Activated T-cell treated with anti-CD3 and anti-CD28 coated beads, Interleukin-2, amount 50 U/mL, for 72 hours (primary cell): ENCODE results near the gene GPR33. TPM values are rescaled to one million over a fixed set of nuclear protein-coding genes. Genes with fewer than 3 reads are reported as not detected.
"Not testable (repeated sequence)": the region's sequence is repeated elsewhere in the genome, so short reads cannot be mapped to it uniquely, and the experiment has no call there.

Experiments used
- ATAC-seq, 2 donors: fragments of 150-1000 bp; cut with Tn5 transposase; replicated peaks in 1 of 2; 2 replicates each; pipeline ENCODE4 v1.10.0; 2021; ENCODE audit warnings: moderate library complexity in 2 of 2, mild to moderate bottlenecking in 1 of 2
- DNase-seq, 2 donors: peaks; one replicate each; pipeline ENCODE4 v3.0.0; 2021 to 2022; ENCODE audit warnings: mixed read lengths in 1 of 2
- H3K27ac Mint-ChIP-seq: one replicate; pipeline ENCODE4 v1.8.0; 2022; ENCODE audit warnings: mild to moderate bottlenecking, moderate library complexity, mixed read lengths
- H3K27me3 Mint-ChIP-seq: one replicate; pipeline ENCODE4 v1.8.0; 2022; ENCODE audit warnings: low read depth, mixed read lengths
- H3K36me3 Mint-ChIP-seq, 2 donors: one replicate each; pipeline ENCODE4 v1.8.0; 2022; ENCODE audit warnings: mixed read lengths in 2 of 2, mild to moderate bottlenecking in 1 of 2; ENCODE audit not compliant: insufficient read depth in 2 of 2
- H3K4me1 Mint-ChIP-seq: one replicate; pipeline ENCODE4 v1.8.0; 2022; ENCODE audit warnings: low read depth, mixed read lengths
- H3K4me3 Mint-ChIP-seq, 2 donors: one replicate each; pipeline ENCODE4 v1.8.0; 2022; ENCODE audit warnings: mild to moderate bottlenecking in 2 of 2, mixed read lengths in 2 of 2, moderate library complexity in 2 of 2
- H3K9me3 Mint-ChIP-seq, 2 donors: one replicate each; pipeline ENCODE4 v1.8.0; 2022; ENCODE audit warnings: mixed read lengths in 2 of 2
- total RNA-seq, 2 donors: library from RNA; stranded (reverse); gene quantifications; one replicate each; pipeline ENCODE4 v1.2.3, GENCODE V29; 2022

The GPR33 gene
- total RNA-seq, 2 donors from 2014 or later, result not detected

DNA sequence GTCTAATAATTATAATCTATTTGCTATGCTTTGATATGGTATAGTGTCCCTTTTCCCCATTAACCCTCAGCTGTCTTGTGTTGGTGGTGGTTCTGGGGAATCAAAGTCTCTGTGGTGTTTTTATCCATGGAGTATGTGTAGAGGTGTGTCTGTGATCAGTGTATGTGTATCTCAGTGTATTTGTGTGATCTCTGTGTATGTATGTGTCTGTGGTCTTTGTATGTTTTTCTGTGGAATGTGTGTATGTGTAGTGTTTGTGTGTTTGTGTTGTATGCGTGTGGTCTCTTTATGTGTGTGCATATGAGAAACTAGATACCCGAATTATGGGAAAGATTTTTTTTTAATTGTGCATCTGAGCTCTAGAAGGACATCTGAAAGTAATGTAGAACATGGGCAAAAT lies 1.1 kb downstream of the GPR33 start:
- Mint-ChIP-seq H3K9me3 (no peaks in the 10 kb centered on the region), H3K27ac (no peak overlapping the region), H3K27me3 (no peaks in the 10 kb centered on the region), H3K4me1 (no peaks in the 10 kb centered on the region), H3K36me3 (no peaks in the 10 kb centered on the region), H3K4me3 (no peak overlapping the region)
- no peak for DNase-seq
- no peak for ATAC-seq

DNA sequence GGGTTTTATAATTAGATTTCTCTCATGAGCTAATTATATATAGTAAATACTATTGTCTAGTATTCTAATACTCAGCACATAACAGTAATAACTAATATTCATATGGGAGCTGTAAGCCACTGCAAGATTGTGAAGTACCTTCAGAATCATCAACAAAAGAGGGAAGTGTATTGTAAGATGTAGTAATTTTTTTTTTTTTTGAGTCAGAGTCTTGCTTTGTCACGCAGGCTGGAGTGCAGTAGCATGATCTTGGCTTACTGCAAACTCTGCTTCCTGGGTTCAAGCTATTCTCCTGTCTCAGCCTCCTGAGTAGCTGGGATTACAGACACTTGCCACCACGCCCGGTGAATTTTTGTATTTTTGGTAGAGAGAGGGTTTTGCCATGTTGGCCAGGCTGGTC lies 3.1 kb downstream of the GPR33 start:
- peaks cover 6% of the 10 kb centered on the region for H3K27me3 Mint-ChIP-seq
- ATAC-seq (no peak), DNase-seq (no peak)
- H3K4me1 Mint-ChIP-seq, result no peaks in the 10 kb centered on the region
- H3K4me3 Mint-ChIP-seq, result no peak overlapping the region
- no peak overlapping the region for H3K27ac Mint-ChIP-seq
- H3K36me3 Mint-ChIP-seq, result no peaks in the 10 kb centered on the region
- no peaks in the 10 kb centered on the region for H3K9me3 Mint-ChIP-seq

DNA sequence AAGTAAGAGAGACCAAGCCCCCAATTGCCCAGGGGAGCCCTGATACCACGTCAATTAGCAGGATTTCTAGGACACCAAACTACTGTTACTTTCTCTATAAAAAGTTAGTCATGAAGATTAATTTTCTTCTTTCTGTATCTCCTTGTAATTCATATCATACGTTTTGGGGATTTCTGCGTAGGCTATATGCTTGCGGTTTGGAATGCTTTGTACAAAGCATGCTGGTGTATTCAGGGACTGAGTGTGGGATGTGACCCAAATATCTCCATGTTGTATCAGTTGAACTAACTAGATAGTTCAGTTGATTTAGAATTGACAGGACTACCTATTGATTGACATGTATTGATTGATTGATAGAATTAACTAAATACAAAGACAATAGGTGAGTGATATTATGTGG lies 7.7 kb downstream of the GPR33 start:
- Mint-ChIP-seq H3K27me3 (peaks cover 15% of the 10 kb centered on the region), H3K4me1 (no peaks in the 10 kb centered on the region), H3K9me3 (no peaks in the 10 kb centered on the region), H3K4me3 (no peak overlapping the region), H3K27ac (no peak overlapping the region), H3K36me3 (no peaks in the 10 kb centered on the region)
- DNase-seq (no peak), ATAC-seq (no peak)

DNA sequence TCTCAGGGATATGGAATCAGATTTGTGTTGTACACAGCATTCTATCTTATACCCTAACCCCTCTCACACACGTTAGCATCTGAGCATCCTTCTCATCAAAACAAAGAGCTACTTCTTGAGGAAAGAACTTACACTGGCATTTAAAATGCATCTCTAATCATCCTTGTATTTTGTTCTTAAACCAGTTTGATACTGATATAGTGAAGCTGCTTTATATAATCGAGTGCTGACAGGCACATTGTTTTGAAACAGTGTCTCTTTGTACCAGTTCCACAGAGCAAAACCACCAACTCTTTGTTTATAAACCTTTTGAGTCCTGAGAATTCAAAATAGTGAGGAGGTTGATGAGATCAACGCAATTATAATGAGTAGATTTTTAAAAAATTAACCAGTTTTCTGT lies 8.8 kb downstream of the GPR33 start:
- DNase-seq (no peak), ATAC-seq (no peak)
- H3K4me3 Mint-ChIP-seq, result no peak overlapping the region
- no peaks in the 10 kb centered on the region for H3K4me1 Mint-ChIP-seq
- no peaks in the 10 kb centered on the region for H3K36me3 Mint-ChIP-seq
- H3K9me3 Mint-ChIP-seq, result peaks cover 0 to under 1% of the 10 kb centered on the region in 2 donors
- H3K27ac Mint-ChIP-seq, result no peak overlapping the region
- H3K27me3 Mint-ChIP-seq, result peaks cover 18% of the 10 kb centered on the region

DNA sequence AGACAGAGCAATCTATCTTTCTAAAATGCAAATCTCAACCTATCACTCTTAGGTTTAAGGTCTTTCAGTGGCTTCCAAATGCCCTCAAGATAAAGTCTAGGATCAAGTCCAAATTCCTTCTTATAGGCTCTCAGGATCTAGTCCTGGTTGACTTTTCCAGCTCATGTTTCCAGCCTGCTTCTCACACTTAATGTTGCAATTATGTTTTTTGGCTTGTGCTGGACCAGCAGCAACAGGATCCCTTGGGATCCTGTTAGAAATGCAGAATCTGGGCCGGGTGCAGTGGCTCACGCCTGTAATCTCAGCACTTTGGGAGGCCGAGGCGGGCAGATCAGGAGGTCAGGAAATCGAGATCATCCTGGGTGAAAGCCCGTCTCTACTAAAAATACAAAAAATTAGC lies 10.6 kb downstream of the GPR33 start:
- no peak for ATAC-seq
- no peaks in the 10 kb centered on the region for H3K36me3 Mint-ChIP-seq
- no peaks in the 10 kb centered on the region for H3K4me1 Mint-ChIP-seq
- no peak overlapping the region for H3K27ac Mint-ChIP-seq
- no peak for DNase-seq
- H3K27me3 Mint-ChIP-seq, result peaks cover 20% of the 10 kb centered on the region
- H3K4me3 Mint-ChIP-seq, result no peak overlapping the region
- H3K9me3 Mint-ChIP-seq, result peaks cover 0 to 2% of the 10 kb centered on the region in 2 donors

DNA sequence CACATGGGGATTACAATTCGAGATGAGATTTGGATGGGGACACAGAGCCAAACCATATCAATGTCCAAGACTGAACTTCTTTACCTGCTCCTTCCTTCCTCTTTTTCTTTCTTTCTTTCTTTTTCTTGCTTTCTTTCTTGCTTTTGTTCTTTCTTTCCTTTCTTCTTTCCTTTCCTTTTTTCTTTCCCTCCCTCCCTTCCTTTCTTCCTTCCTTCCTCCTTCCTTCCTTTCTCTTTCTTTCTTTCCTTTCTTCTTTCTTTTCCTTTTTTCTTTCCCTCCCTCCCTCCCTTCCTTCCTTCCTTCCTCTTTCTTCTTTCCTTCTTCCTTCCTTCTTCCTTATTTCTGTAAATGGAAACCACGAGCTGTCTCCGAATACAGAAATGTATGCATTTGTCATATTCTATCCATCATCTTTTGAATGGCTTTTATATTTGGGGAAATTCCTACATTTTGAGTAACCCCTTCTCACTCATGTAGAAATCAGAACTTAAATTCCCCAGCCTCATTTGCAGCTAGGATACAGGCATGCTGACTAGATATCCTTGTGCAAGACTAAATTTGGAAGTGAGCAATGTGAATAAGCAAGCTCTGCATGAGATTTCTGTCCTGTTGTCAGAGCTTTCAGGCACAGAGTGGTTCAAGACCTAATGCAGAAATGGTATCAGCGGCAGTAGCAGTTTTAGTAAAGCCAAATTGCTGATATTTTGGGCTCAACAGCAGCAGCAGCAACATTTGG lies 11.5 kb downstream of the GPR33 start:
- H3K36me3 Mint-ChIP-seq, result no peaks in the 10 kb centered on the region
- peaks cover 20% of the 10 kb centered on the region for H3K27me3 Mint-ChIP-seq
- H3K4me3 Mint-ChIP-seq, result no peak overlapping the region
- no peak for DNase-seq
- H3K27ac Mint-ChIP-seq, result no peak overlapping the region
- peaks cover 0 to 2% of the 10 kb centered on the region in 2 donors for H3K9me3 Mint-ChIP-seq
- no peak for ATAC-seq
- no peaks in the 10 kb centered on the region for H3K4me1 Mint-ChIP-seq

DNA sequence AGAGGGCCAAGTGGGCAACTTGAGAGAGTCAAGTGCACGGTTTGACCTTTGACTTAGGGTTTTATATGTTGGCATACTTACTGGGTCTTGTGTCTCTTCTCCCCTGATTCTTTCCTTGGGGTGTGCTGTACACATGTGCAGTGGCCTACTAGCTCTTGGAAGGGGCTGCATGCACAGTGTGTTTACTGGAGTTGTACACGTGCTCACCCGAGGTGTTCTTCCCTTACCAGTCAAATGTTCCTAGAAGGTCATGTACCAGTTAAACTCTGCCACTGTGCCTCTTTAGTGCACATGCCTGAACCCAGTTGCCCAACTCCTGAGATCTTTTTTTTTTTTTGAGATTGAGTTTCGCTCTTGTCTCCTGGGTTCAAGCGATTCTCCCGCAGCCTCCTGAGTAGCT lies 21.3 kb downstream of the GPR33 start:
- no peak for DNase-seq
- no peak for ATAC-seq
- Mint-ChIP-seq H3K27ac (no peak overlapping the region), H3K9me3 (no peaks in the 10 kb centered on the region), H3K36me3 (no peaks in the 10 kb centered on the region), H3K4me1 (no peaks in the 10 kb centered on the region), H3K4me3 (no peak overlapping the region), H3K27me3 (no peaks in the 10 kb centered on the region)

DNA sequence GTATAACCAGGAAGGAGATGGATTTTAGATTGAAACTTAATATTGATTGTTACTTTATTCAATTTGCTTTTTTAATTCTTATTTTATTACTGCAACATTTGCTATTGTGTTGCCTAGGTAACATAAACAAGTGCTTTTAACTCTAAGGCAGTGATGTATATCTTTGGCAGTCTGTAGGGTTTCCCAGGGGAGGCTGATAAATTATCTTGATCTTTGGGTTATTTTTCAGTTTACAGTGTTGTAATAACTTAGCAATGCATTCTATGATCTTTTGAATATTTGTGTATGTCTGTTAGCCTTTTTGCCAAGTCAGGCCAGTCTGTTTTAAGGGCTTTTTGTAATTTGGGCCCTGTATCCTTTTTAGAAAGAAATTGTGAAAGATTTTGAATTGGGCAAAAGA lies 22.7 kb downstream of the GPR33 start:
- Mint-ChIP-seq H3K27me3 (no peaks in the 10 kb centered on the region), H3K36me3 (no peaks in the 10 kb centered on the region), H3K4me1 (no peaks in the 10 kb centered on the region), H3K9me3 (no peaks in the 10 kb centered on the region), H3K27ac (no peak overlapping the region), H3K4me3 (no peak overlapping the region)
- ATAC-seq, result no peak
- DNase-seq, result no peak

DNA sequence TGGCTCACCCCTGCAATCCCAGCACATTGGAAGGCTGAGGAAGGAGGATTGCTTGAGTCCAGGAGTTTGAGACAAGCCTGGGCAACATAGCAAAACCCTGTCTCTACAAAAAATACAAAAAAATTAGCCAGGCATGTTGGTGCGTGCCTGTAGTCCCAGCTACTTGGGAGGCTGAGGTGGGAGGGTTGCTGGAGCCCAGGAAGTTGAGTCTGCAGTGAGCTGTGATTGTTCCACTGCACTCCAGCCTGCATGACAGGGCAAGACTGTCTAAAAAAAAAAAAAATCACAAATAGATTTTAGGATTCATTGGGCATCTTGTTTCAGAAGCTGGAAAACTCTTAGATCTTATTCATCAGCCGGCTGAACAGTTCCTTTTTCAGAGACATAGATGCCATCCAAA lies 25.4 kb downstream of the GPR33 start:
- ATAC-seq, DNase-seq, H3K27ac Mint-ChIP-seq, H3K9me3 Mint-ChIP-seq, H3K4me3 Mint-ChIP-seq, H3K36me3 Mint-ChIP-seq, H3K27me3 Mint-ChIP-seq: not testable (repeated sequence)
- H3K4me1 Mint-ChIP-seq, result peaks cover 12% of the 10 kb centered on the region

DNA sequence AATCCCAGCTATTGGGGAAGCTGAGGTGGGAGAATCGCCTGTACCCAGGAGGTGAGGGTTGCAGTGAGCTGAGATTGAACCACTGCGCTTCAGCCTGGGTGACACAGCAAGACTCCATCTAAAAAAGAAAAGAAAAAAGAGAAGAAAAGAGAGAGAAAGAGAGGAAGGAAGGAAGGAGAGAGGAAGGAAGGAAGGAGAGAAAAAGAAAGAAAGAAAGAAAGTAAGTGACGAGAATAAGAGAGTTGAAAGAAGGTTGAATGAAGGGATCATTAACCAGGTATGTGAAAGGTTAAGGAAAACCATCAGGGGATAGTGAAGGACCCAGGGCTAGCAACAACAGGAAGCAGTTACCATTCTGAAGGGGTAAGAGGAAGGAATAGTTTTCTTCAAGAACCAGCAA lies 26.3 kb downstream of the GPR33 start:
- Mint-ChIP-seq H3K27ac (no peak overlapping the region), H3K9me3 (no peaks in the 10 kb centered on the region), H3K4me3 (no peak overlapping the region), H3K4me1 (peaks cover 13% of the 10 kb centered on the region), H3K27me3 (no peaks in the 10 kb centered on the region), H3K36me3 (no peaks in the 10 kb centered on the region)
- DNase-seq (no peak), ATAC-seq (no peak)

DNA sequence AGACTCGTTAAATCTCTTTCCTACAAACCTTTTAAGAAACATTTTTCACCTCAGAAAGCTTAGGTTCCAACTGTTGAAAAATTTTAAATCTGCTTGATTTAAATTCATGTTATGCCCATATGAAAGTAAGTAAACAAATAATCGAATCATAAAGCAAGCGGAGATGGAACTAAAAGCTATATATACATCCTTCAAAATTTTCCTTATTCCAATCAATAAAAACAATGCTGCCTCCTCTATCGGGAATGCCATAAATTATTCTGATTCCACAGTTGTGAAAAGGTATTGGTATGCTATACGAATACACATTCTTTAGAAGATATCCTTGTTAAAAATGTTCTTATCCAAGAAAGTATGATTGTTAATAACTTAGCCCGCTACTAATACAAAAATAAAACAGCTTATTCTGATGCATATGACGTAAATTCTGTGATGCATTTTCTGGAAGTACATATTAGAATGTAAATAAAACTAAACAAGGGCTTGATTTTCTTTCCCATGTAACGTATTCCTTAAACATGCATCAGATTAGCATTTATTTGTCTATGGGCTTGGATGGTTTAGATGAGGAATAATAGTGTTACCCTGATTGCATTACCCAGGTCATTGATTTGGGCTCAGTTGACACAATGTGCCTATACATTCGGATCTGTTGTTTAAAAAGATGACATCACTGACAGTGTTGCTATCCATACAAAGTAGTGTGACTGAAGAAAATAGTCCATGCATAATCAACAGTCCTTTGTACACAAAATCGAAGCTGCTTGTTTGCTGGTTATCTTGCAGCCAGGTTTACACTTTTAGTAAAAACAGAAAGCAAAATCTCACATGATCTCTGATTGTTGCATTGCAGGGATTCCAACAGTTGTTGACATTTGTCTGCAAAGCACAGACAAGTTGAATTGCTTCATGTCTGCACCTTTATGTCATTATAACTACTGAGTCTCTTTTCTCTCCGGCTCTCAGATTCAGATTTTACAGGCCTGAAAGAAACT lies 29.9 kb downstream of the GPR33 start:
- Mint-ChIP-seq H3K4me1 (peaks cover 29% of the 10 kb centered on the region), H3K27me3 (no peaks in the 10 kb centered on the region), H3K36me3 (peaks cover 0 to 1% of the 10 kb centered on the region in 2 donors), H3K9me3 (no peaks in the 10 kb centered on the region), H3K4me3 (peak overlapping the region; percentile 97 to 98), H3K27ac (peak overlapping the region; percentile 96)
- ATAC-seq, result no peak
- no peak for DNase-seq

DNA sequence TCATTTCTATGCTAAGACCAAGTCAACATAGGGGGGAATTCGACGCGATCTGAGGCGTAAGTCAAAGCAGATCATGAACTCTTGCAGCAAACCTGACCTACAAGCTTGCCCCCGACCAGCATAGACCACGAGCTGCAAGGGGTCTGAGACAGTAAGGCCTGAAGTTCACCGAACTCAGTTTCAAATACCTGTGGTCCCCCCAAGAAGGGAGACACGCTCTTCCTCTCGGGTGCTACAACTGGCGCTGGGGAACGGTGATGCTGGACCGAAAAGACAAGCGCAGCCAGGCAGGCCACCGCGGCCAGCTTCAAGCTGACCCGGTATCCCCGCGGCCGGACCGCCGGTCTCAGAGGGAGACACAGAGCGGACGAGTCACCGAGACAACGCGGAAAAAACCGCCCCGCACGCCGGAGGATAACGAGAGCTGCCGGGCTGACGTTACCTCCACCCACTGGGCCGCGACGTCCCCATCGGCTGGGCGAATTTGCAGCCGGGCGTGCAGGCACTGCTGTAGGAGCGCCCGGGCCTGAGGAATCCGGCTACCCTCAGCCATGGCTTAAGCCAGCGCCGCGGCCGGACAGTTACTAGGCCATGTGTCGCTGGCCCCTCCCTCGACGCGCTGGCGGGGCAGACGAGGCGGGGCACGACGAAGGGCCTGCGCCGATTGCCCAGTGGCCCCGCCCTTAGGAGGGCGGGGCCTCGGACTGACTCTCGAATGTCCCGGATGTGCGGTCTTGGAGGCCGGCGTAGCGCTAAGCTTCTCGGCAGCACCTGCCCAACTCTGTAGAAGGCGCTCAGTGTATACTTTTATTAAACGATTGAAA lies 30.8 kb downstream of the GPR33 start, which contains the start of gene DTD2:
DTD2 (minus strand) TSS at position 666 of the 824 bp plus-strand sequence; CDS start at position 553, 113 bp downstream.
- Mint-ChIP-seq H3K27ac (peak within 1 kb of the TSS; percentile 96), H3K36me3 (peaks cover 0 to 3% of the 10 kb centered on the region in 2 donors), H3K4me1 (peaks cover 29% of the 10 kb centered on the region), H3K27me3 (no peaks in the 10 kb centered on the region), H3K9me3 (no peaks in the 10 kb centered on the region), H3K4me3 (peak within 1 kb of the TSS; percentile 97 to 98)
- DNase-seq, result peak; percentile 91 to 92
- ATAC-seq, result peak; percentile 98 to 99
